ENCODE data around the gene RASD2.

RASD2 gene

DNA sequence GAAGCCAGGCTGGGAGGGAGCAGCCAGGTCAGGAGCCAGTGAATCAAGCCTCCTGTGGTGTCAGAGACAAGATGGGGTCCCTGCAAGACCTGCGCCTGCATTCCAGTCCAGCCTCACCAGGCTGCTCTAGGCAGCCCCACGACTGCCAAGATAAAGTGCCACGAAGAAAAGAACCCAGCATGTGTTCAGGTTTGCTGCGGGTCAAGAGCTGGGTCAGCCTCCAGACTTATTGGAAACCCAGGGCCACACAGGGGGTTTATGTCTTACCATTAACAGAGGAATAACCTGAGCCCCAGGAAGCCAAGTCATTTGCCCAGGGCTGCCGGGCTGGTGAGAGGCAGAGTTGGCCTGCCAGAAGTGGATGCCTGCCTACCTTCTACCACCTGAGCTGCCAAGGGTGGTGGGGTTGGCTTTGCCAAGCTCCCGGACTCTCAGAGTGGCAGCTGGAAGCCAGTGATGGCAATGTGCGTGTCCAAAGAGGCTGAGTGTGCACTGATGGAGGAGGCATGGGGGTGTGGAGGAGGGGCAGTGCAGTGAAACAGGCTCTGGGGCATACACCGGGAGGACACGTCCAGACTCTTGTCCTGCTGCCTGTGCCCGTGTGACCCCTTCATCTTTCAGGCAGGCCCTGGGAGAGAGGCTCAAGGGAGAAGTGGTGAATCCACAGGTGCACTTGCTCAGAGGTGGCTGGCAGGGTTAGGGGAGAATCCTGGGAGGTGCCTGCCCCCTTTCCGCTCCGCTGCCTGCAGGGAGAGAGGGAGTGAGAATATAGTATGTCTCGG, 1.7 kb downstream of the RASD2 start:
- Mint-ChIP-seq H3K27me3 (ENCODE audit: low read depth, poor library complexity) (peaks cover 71% of the 10 kb centered on the region), H3K4me3 (no peak overlapping the region)

GRCh38 chr22:35542939-35543516, 2.4 kb downstream of the RASD2 start:
- Mint-ChIP-seq H3K27ac (no peak overlapping the region), H3K9me3 (no peaks in the 10 kb centered on the region), H3K36me3 (ENCODE audit: low read depth) (no peaks in the 10 kb centered on the region), H3K4me3 (no peak overlapping the region), H3K4me1 (peaks cover 27% of the 10 kb centered on the region), H3K27me3 (ENCODE audit: low read depth, poor library complexity) (peaks cover 65% of the 10 kb centered on the region)
- no peak for DNase-seq
- TF ChIP-seq, protein P1, sequence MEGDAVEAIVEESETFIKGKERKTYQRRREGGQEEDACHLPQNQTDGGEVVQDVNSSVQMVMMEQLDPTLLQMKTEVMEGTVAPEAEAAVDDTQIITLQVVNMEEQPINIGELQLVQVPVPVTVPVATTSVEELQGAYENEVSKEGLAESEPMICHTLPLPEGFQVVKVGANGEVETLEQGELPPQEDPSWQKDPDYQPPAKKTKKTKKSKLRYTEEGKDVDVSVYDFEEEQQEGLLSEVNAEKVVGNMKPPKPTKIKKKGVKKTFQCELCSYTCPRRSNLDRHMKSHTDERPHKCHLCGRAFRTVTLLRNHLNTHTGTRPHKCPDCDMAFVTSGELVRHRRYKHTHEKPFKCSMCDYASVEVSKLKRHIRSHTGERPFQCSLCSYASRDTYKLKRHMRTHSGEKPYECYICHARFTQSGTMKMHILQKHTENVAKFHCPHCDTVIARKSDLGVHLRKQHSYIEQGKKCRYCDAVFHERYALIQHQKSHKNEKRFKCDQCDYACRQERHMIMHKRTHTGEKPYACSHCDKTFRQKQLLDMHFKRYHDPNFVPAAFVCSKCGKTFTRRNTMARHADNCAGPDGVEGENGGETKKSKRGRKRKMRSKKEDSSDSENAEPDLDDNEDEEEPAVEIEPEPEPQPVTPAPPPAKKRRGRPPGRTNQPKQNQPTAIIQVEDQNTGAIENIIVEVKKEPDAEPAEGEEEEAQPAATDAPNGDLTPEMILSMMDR (IDR thresholded peaks at IDR 0.05): no peak

More for the DNA sequence above, 1.7 kb downstream of the RASD2 start:
- Mint-ChIP-seq H3K4me1 (peaks cover 31% of the 10 kb centered on the region), H3K9me3 (no peaks in the 10 kb centered on the region), H3K36me3 (ENCODE audit: low read depth) (no peaks in the 10 kb centered on the region), H3K27ac (no peak overlapping the region)
- peak; percentile 30 for DNase-seq
- TF ChIP-seq, protein P1 (IDR thresholded peaks at IDR 0.05): no peak

DNA sequence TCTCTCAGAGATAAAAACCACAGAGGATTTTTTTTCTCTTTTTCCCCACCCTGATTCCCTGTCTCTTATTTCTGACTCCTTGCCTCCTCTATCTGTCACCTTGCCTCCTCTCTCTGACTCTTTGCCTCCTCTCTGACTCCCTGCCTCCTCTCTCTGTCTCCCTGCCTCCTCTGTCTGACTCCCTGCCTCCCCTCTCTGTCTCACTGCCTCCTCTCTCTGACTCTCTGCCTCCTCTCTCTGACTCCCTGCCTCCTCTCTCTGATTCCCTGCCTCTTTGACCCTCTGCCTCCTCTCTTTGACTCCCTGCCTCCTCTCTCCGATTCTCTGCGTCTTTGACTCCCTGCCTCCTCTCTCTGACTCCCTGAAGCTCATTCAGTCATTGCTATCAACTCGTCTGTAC, 3.1 kb downstream of the RASD2 start:
- Mint-ChIP-seq H3K36me3 (ENCODE audit: low read depth) (no peaks in the 10 kb centered on the region), H3K4me3 (no peak overlapping the region), H3K27ac (no peak overlapping the region), H3K9me3 (no peaks in the 10 kb centered on the region), H3K27me3 (ENCODE audit: low read depth, poor library complexity) (peaks cover 64% of the 10 kb centered on the region), H3K4me1 (peaks cover 29% of the 10 kb centered on the region)
- no peak for DNase-seq
- TF ChIP-seq, protein P1 (IDR thresholded peaks at IDR 0.05): no peak

DNA sequence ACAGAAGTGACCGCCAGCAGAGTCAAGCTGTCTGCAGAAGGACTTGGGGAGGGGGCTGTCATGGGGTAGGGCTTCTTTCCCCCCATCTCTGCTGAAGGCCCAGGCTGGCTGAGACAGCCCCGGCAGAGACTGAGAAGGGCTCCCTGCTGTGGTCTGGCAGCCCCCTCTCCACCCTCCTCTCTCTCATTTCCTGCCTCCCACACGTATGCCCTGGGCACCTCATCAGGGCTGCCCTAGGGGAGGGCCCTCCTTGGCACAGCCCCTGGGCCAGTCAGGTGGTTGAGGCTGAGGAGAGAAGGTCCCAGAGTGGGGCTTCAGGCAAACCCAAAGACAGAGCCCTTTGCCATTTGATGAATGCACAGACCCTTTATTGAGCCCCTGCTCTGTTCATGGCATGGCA, 3.6 kb downstream of the RASD2 start:
- Mint-ChIP-seq H3K27ac (no peak overlapping the region), H3K27me3 (ENCODE audit: low read depth, poor library complexity) (peaks cover 62% of the 10 kb centered on the region), H3K4me1 (peaks cover 34% of the 10 kb centered on the region), H3K9me3 (no peaks in the 10 kb centered on the region), H3K4me3 (no peak overlapping the region), H3K36me3 (ENCODE audit: low read depth) (no peaks in the 10 kb centered on the region)
- TF ChIP-seq, protein P1 (IDR thresholded peaks at IDR 0.05): no peak
- DNase-seq: no peak

GRCh38 chr22:35544827-35545226, 4.2 kb downstream of the RASD2 start:
- TF ChIP-seq, protein P1 (IDR thresholded peaks at IDR 0.05): no peak
- Mint-ChIP-seq H3K4me1 (peaks cover 36% of the 10 kb centered on the region), H3K36me3 (ENCODE audit: low read depth) (no peaks in the 10 kb centered on the region), H3K9me3 (no peaks in the 10 kb centered on the region), H3K27me3 (ENCODE audit: low read depth, poor library complexity) (peaks cover 58% of the 10 kb centered on the region), H3K4me3 (no peak overlapping the region), H3K27ac (no peak overlapping the region)
- no peak for DNase-seq

GRCh38 chr22:35546886-35547285, 6.3 kb downstream of the RASD2 start:
- no peaks in the 10 kb centered on the region for H3K9me3 Mint-ChIP-seq
- H3K27ac Mint-ChIP-seq: no peak overlapping the region
- no peaks in the 10 kb centered on the region for H3K36me3 Mint-ChIP-seq (ENCODE audit: low read depth)
- H3K4me1 Mint-ChIP-seq: peaks cover 33% of the 10 kb centered on the region
- TF ChIP-seq, protein P1 (IDR thresholded peaks at IDR 0.05): no peak
- no peak overlapping the region for H3K4me3 Mint-ChIP-seq
- no peak for DNase-seq
- H3K27me3 Mint-ChIP-seq (ENCODE audit: low read depth, poor library complexity): peaks cover 45% of the 10 kb centered on the region

Data from nephron progenitor cell (in vitro differentiated cells).